ENCODE data around the gene RAB4A. TPM values are rescaled to one million over a fixed set of nuclear protein-coding genes. Genes with fewer than 3 reads are reported as not detected.

RAB4A gene
- total RNA-seq (43.2 and 64.8 TPM in 2 replicates), polyA plus RNA-seq (60.7 and 69.7 TPM in 2 replicates)

- DNase-seq (ENCODE audit: low read depth in 1 of 2, low spot score in 1 of 2): peak; percentile 90 to 93
- Histone ChIP-seq H3K9me3 (ENCODE audit: low read depth) (no peaks in the 10 kb centered on the region), H3K27ac (peak within 1 kb of the TSS; percentile 76), H3K4me1 (ENCODE audit: low read depth) (peaks cover 14% of the 10 kb centered on the region), H3K36me3 (no peaks in the 10 kb centered on the region), H3K27me3 (no peaks in the 10 kb centered on the region), H3K4me3 (peak within 1 kb of the TSS; percentile 85)
- no peak for TF ChIP-seq CTCF (IDR thresholded peaks at IDR 0.05; ENCODE audit: low read depth, low read length)
Measured at GRCh38 chr1:229270547-229271447, at the start of gene RAB4A. Gene RAB4A (plus strand): TSS chr1:229271111. CDS start chr1:229271340, 229 bp downstream.

GRCh38 chr1:229222081-229222480 is 48.8 kb upstream of the RAB4A start:
- Histone ChIP-seq H3K9me3 (ENCODE audit: low read depth) (no peaks in the 10 kb centered on the region), H3K4me3 (no peak overlapping the region), H3K27me3 (peaks cover 6% of the 10 kb centered on the region), H3K36me3 (no peaks in the 10 kb centered on the region), H3K27ac (no peak overlapping the region), H3K4me1 (ENCODE audit: low read depth) (no peaks in the 10 kb centered on the region)
- no peak for DNase-seq (ENCODE audit: low read depth in 1 of 2, low spot score in 1 of 2)
- TF ChIP-seq CTCF (IDR thresholded peaks at IDR 0.05; ENCODE audit: low read depth, low read length): no peak

GRCh38 chr1:229223498-229223897 is 47.4 kb upstream of the RAB4A start:
- Histone ChIP-seq H3K4me1 (ENCODE audit: low read depth) (no peaks in the 10 kb centered on the region), H3K36me3 (no peaks in the 10 kb centered on the region), H3K27ac (no peak overlapping the region), H3K27me3 (peaks cover 6% of the 10 kb centered on the region), H3K4me3 (no peak overlapping the region), H3K9me3 (ENCODE audit: low read depth) (no peaks in the 10 kb centered on the region)
- no peak for TF ChIP-seq CTCF (IDR thresholded peaks at IDR 0.05; ENCODE audit: low read depth, low read length)
- no peak for DNase-seq (ENCODE audit: low read depth in 1 of 2, low spot score in 1 of 2)

- Histone ChIP-seq H3K27ac (no peak overlapping the region), H3K4me3 (no peak overlapping the region), H3K4me1 (ENCODE audit: low read depth) (no peaks in the 10 kb centered on the region), H3K36me3 (no peaks in the 10 kb centered on the region), H3K27me3 (peaks cover 9% of the 10 kb centered on the region), H3K9me3 (ENCODE audit: low read depth) (no peaks in the 10 kb centered on the region)
- TF ChIP-seq CTCF (IDR thresholded peaks at IDR 0.05; ENCODE audit: low read depth, low read length): no peak
- DNase-seq (ENCODE audit: low read depth in 1 of 2, low spot score in 1 of 2): peak in 1 of 2 donors; percentile 63
Measured at GRCh38 chr1:229224308-229224707, 46.6 kb upstream of the RAB4A start.

GRCh38 chr1:229225331-229225782 is 45.6 kb upstream of the RAB4A start:
- Histone ChIP-seq H3K4me1 (ENCODE audit: low read depth) (peaks cover 3% of the 10 kb centered on the region), H3K9me3 (ENCODE audit: low read depth) (no peaks in the 10 kb centered on the region), H3K27me3 (peaks cover 16% of the 10 kb centered on the region), H3K27ac (no peak overlapping the region), H3K4me3 (no peak overlapping the region), H3K36me3 (no peaks in the 10 kb centered on the region)
- DNase-seq (ENCODE audit: low read depth in 1 of 2, low spot score in 1 of 2): no peak
- no peak for TF ChIP-seq CTCF (IDR thresholded peaks at IDR 0.05; ENCODE audit: low read depth, low read length)
